ENCODE measurements around the gene RRAS2.
"Not testable (repeated sequence)": the region's sequence is repeated elsewhere in the genome, so short reads cannot be mapped to it uniquely, and the experiment has no call there.

RRAS2 gene

DNA sequence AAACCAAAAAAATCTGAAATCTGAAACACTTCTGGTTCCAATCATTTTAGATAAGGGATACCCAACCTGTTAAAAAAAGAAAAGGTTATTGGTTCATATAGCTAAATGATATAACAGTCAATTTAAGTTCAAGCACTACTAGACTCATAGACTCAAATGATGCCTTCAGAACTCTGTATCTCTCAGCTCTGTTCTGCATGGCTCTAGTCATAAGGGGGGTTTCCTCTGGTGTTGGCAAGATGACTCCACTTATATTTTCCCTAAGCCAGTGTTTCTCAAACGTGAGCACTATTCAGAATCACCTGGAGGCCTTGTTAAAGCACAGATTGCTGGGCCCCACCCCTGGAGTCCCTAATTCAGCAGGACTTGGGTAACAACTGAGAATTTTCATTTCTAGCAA lies 11.5 kb upstream of the RRAS2 start:
- no peak for DNase-seq

DNA sequence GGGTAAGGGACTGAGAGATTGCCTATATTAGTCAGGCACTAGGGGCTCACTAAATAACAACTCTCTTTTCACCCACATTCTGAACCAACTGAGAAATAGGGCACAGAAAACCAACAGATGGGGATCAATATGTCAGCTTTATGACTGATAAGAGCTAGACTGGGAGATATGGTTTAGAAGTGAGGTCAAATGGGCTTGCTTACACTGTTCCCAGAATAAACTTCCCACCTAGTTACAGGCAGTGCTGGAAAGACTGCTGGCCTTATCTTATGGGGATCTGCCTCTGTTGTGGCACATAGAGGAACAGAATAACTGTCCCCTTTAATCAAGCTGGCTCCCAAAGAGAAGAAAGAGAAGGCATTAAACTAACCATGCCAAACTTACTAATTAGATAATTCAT lies 10.6 kb upstream of the RRAS2 start:
- DNase-seq: no peak

GRCh38 chr11:14366936-14367335 lies 8.0 kb upstream of the RRAS2 start:
- DNase-seq: no peak

DNA sequence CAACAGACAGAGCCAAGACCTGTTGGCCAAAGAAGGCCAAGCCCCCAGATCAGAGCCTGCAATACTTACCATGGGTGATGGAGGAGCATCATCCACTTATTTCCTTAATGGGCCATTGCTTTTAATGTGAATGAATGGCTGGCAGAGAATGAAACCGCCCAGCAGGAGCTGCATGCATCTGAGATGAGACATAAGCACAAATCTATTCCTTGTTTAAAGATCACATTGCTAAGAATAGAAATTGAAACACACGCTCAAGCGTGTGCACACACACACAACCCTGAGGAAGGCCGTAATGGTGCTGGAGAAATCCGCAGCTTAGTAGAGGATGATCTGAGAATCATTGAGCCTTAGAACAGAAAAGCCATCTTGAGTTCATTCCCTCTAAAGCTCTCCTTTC lies 5.3 kb upstream of the RRAS2 start:
- DNase-seq: no peak

- DNase-seq: no peak
These were observed 3.6 kb upstream of the RRAS2 start for GRCh38 chr11:14362611-14363010.

- no peak for DNase-seq
These were observed 3.0 kb upstream of the RRAS2 start for GRCh38 chr11:14361951-14362350.

- no peak for DNase-seq
These were observed 2.0 kb upstream of the RRAS2 start for GRCh38 chr11:14360976-14361375.

DNA sequence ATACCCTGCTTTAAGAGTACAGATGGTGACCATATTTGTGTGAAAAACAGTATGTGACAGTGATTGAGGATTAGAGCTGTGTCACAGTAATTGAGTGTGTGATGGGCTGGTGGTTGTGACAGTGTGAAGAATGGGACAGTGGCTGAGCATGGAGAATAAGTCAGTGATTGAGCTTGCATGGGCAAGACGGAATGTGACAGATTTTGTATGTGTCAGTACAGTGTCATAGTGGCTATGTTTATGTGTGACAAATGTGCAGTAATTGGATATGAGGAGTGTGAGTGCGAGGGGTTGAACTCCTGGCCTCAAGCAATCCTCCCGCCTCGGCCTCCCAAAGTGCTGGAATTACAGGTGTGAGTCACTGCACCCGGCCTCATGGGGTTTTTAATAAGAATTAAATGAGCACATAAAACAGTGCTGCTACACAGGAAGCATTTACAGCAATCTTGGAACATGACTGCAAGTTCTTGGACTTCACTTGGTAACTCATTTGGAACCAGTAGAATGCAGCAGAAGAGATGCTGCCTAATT lies 583 bp upstream of the RRAS2 start:
- DNase-seq: no peak

- peak; percentile 6 to 34 for DNase-seq
These were observed 878 bp downstream of the RRAS2 start for GRCh38 chr11:14357881-14358728.

DNA sequence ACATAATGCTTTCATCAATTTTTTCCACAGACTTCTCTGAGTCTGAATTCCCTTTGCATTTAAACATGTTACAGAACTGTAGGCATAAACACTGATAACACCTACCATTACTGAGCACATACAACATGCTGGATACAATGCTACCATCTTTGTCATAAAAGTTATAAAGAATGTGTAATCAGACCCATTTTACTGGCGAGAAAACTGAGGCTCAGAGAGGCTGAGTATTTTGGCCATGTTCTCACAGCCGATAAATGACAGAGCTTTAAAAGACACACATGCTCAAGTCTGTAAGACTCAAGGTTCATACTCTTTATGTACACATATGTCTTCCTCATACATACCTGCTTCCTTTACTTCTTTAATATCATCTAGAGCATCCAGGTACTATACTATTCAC lies 2.6 kb downstream of the RRAS2 start:
- no peak for DNase-seq

DNA sequence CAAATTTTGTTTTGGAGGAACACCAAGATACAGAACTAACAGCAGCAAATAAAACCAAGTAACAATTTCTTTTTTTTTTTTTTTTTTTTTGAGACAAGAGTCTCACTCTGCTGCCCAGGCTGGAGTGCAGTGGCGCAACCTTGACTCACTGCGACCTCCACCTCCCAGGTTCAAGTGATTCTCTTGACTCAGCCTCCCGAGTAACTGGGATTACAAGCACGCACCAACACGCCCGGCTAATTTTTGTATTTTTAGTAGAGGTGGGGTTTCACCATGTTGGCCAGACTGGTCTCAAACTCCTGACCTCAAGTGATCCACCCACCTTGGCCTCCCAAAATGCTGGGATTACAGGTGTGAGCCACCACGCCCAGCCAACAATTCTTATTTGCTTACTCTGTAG lies 4.4 kb downstream of the RRAS2 start:
- DNase-seq: not testable (repeated sequence)

- DNase-seq: no peak
These were observed 8.2 kb downstream of the RRAS2 start for GRCh38 chr11:14350716-14351238.

GRCh38 chr11:14350215-14350614 lies 8.8 kb downstream of the RRAS2 start:
- no peak for DNase-seq

DNA sequence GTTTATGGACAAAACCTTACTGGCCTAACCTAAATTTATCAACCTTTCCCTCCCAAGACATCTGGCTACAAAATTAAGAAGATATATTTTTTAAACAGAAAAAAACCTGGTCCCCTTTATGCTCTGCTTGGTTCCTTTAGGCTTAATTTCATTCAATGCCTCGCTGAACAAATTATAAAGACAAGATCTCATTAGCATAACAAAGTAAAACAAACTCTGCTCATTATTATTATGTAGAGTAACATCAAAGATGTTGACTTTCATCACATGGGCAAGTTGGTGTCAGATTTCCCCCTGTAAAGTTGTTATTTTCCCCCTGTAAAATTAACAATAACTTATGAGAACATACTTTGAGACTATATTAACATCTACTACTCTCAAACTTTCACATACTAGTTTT lies 11.0 kb downstream of the RRAS2 start:
- no peak for DNase-seq

GRCh38 chr11:14347494-14347893 lies 11.5 kb downstream of the RRAS2 start:
- DNase-seq: no peak

- no peak for DNase-seq
These were observed 12.6 kb downstream of the RRAS2 start for GRCh38 chr11:14346303-14346955.

DNA sequence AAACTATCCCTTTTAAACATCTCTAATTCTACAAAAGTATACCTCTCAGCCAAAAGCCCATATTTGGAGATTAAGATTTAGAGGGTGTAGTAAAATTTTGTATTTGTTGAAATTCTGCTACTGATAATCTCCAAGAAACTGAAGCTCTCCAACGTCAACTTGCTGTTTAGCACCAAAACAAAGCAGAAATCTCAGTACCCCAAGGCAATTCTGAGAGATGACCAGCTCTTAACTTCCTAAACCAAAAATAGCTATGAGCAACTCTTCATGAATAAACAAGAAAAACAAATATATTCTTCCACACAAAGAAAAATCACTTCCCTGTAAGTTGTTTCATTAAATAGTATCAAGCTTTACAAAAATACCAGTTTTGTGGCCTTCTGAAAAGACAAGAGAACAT lies 13.3 kb downstream of the RRAS2 start:
- no peak for DNase-seq

GRCh38 chr11:14345016-14345415 lies 14.0 kb downstream of the RRAS2 start:
- not testable (repeated sequence) for DNase-seq

- no peak for DNase-seq
These were observed 16.1 kb downstream of the RRAS2 start for GRCh38 chr11:14342906-14343305.

DNA sequence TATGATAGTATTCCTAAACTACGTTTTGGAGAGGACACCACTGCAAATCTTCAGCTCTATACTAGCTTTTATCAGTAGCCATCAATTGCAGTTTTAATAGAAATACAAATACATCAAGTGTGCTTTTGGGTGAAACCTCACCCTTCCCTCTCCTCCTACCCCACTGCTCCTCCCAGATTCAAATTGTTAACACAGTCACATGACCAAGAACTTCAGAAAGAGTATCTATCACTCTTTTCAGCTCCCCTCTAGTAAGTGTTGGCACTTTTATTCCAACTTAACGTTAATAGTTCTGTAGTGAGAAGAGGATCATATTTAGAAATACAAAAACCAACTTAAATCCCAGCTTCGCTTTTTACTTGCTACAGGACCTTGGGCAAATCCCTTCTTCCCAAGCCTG lies 17.0 kb downstream of the RRAS2 start:
- DNase-seq: no peak

DNA sequence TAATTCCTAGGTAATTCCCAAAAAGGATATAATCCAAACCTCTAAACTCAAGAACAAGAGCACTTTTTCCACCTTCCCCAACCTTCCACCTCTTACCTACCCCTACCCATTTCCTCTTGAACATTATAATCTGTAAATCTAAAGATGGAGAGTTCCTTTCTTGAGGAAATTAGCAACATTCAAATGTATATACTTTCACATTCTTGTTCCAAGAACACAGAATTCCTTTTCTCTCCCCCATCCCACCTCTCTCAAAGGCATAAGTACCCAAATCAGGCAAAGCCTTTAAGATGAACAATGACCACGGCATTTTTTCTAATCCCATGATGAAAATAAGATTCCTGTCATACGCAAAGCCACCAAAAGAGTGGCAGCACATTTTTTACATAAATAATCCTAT lies 18.3 kb downstream of the RRAS2 start:
- DNase-seq: no peak

GRCh38 chr11:14339356-14339755 lies 19.6 kb downstream of the RRAS2 start:
- no peak for DNase-seq

DNA sequence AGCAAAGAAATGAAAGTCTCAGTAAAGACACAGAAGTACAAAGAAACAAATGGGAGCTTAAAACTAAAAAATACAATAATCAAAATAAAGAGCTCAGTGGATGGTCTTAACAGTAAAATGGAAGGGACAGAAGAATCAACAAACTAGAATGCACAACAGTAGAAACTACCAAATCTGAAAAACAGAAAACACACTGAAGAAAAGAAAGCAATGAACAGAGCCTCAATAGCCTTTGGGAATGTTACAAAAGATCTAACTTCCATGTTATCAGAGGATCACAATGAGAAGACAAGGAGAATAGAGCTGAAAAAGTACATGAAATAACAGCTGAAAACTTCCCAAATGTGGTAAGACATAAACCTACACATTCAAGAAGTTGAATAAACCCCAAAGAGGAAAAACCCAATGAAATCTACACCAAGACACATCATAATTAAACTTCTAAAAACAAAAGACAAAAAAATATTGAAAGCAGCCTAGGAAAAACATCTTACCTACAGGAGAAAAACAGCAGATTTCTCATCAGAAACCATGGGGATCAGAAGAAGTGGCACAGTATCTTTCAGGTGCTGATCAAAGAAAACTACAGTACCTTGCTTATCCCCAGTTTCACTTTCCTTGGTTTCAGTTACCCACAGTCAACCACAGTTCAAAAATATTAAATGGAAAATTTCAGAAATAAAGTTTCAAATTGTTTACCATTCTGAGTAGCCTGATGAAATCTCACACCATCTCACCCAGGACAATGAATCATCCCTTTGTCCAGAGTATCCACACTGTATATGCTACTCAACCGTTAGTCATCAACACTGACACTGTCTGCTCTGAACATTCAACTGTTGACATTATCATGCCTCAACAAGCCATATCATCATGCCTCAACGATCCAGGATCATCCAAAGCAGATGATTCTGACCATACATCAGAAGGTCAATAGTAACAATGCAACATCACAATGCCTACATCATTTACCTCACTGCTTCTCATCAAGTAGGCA lies 22.2 kb downstream of the RRAS2 start:
- DNase-seq: no peak
